NCI-H526 treated with DMSO at 0.1 percent for 48 hours (cell line): ENCODE measurements around the gene RGPD8.

Experiments used
- DNase-seq: peaks from one replicate; lab custom pipeline; 2025; lab: John Stamatoyannopoulos, UW

Gene RGPD8

DNA sequence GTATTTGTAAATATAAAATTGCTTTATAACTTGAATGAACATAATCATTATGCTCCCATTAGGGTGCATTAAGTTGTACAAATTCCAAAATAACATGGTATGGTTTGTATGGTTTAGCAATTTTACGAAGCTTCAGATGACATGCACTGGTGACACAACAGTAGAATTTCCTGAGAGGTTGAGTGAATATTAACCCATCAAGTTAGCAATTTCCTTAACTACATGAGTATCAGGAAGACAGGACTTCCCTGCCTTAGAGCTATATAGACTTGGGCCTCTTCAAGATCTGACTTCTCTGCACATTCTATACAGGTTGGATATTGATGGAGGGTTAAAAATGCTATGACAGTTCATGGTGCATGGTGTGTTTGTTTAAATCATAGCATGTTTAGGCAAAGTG lies 97.8 kb downstream of the RGPD8 start:
- no peak for DNase-seq

DNA sequence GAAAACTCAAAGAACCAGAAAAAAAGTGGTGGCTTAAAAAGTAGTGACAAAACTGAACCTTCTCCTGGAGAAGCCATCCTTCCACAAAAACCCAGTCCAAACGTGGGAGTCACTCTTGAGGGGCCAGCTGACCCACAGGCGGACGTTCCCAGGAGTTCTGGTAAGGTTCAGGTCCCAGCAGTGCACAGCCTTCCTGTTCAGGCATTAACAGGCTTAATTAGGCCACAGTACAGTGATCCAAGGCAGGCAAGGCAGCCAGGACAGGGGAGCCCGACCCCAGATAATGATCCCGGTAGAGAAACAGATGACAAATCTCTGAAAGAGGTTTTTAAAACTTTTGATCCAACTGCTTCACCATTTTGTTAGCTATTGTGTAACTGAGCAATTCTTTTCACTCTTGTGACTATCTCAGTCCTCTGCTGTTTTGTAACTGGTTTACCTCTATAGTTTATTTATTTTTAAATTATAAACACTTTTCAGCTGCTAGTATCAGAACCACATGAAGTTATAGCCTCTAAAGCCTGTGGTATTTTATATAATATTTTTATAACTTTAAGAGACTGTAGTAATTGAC lies 101.2 kb downstream of the RGPD8 start:
- DNase-seq: no peak

GRCh38 chr2:112322919-112323318 lies 110.5 kb downstream of the RGPD8 start:
- no peak for DNase-seq

DNA sequence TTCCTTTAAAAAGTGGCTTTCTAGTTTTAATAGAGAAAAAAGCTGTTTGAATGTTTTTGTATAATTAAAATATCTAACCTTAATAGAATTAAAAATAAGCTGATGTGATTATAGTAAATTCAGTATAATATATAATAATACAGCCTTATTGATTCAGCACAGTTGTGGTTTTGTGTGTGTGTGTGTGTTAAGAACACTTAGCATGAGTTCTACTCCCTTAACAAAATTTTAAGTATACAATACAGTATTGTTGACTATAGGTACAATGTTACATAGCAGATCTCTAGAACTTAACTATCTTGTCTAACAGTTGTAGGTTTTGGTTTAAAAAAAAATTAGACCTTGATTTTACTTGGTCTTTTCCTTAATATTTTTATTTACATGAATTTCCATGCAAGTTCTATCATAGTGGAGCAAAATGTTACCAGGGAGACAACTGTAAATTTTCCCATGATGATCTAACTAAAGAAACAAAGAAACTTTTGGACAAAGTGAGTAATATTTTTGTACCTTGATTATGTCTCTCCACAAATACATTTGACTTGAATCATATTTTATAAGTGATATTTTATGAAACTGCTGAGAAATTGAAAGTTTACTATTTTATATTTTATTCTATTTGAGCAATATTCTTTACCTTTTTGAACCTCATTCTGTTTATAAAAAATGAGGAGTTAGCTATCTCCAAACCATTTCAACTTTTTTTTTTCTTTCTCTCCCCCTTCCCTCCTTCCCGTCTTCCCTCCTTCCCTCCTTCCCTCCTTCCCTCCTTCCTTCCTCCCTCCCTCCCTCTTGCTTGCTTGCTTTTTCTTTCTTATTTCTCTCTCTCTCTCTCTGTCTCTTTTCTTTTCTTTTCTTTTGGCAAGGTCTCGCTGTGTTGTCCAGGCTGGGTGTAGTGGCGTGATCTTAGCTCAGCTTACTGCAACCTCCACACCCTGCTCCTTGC lies 111.8 kb downstream of the RGPD8 start:
- no peak for DNase-seq
